HS-27A (cell line): ENCODE data around the gene MTSS2.
"Not testable (repeated sequence)": the region's sequence is repeated elsewhere in the genome, so short reads cannot be mapped to it uniquely, and the experiment has no call there.

Source experiments
- DNase-seq: peaks from one replicate; pipeline ENCODE4 v3.0.0-alpha.2; 2012; ENCODE audit warnings: low read depth, missing footprints

MTSS2 gene

GRCh38 chr16:70651524-70651923 is 34.3 kb downstream of the MTSS2 start:
- DNase-seq: no peak

- no peak for DNase-seq
These were observed 35.6 kb downstream of the MTSS2 start for GRCh38 chr16:70650216-70650615.

- no peak for DNase-seq
These were observed 36.6 kb downstream of the MTSS2 start for GRCh38 chr16:70649300-70649699.

- DNase-seq: no peak
These were observed 37.2 kb downstream of the MTSS2 start for GRCh38 chr16:70648606-70649005.

- DNase-seq: no peak
These were observed 38.2 kb downstream of the MTSS2 start for GRCh38 chr16:70647441-70648359.

- no peak for DNase-seq
These were observed 39.3 kb downstream of the MTSS2 start, which contains the start of gene IL34 for GRCh38 chr16:70646260-70647241. Gene IL34 (plus strand): TSS chr16:70646559. CDS start chr16:70646948, 389 bp downstream.

- no peak for DNase-seq
These were observed 40.9 kb downstream of the MTSS2 start for GRCh38 chr16:70644763-70645597.

- DNase-seq: not testable (repeated sequence)
These were observed 42.6 kb downstream of the MTSS2 start for GRCh38 chr16:70643264-70643663.

- DNase-seq: no peak
These were observed 43.2 kb downstream of the MTSS2 start for GRCh38 chr16:70642633-70643032.

- no peak for DNase-seq
These were observed 46.8 kb downstream of the MTSS2 start for GRCh38 chr16:70638814-70639792.
